OCI-LY3 (cell line): Measurements from ENCODE around the gene KCNQ1.

Experiments
- EZH2phosphoT487 ChIP-seq: fragments of 200-600 bp; shearing (Covaris generic); IDR thresholded peaks from 2 replicates; pipeline ENCODE4 v1.6.1; 2018; ENCODE audit warnings: antibody characterized with exemption, mixed run types, low read depth
- TF ChIP-seq, protein P1 (sequence below): fragments of 200-600, 300-600 bp; sonication (generic); IDR thresholded peaks from 2 replicates; pipeline ENCODE4 v1.5.1; 2014; ENCODE audit warnings: antibody characterized with exemption, low read length, low read depth

DNA sequence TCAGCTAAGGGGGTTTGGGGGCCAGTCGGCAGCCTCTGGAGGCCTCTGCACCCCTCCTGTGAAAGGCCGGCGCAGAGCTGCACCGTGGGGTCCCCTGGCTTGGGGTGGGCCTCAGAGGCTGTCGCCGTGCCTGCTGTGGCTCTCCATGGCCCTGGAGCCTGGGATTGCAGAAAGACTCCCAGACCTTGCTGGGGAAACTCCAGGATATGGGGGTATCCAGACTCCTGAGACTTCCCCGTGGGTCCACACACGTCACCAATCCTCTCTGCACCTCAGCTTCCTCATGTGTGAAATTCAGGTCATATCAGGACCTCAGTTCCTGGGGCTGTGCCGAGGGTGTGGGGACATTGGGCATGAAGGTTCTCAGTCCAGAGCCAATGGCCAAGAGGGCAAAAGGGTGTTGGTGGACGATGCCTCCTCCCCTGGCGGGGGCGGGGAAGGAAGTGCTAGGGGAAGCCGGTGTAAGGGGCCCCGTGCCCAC lies 97.1 kb downstream of the KCNQ1 start:
- TF ChIP-seq, protein P1, sequence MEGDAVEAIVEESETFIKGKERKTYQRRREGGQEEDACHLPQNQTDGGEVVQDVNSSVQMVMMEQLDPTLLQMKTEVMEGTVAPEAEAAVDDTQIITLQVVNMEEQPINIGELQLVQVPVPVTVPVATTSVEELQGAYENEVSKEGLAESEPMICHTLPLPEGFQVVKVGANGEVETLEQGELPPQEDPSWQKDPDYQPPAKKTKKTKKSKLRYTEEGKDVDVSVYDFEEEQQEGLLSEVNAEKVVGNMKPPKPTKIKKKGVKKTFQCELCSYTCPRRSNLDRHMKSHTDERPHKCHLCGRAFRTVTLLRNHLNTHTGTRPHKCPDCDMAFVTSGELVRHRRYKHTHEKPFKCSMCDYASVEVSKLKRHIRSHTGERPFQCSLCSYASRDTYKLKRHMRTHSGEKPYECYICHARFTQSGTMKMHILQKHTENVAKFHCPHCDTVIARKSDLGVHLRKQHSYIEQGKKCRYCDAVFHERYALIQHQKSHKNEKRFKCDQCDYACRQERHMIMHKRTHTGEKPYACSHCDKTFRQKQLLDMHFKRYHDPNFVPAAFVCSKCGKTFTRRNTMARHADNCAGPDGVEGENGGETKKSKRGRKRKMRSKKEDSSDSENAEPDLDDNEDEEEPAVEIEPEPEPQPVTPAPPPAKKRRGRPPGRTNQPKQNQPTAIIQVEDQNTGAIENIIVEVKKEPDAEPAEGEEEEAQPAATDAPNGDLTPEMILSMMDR, result no peak
- TF ChIP-seq EZH2phosphoT487, result no peak
